ENCODE measurements around the gene SLC27A2. TPM values are rescaled to one million over a fixed set of nuclear protein-coding genes. Genes with fewer than 3 reads are reported as not detected.
A peak's percentile ranks its signal among the peaks of the same experiment; 100 is the strongest.

SLC27A2 gene
- total and polyA plus RNA-seq, 4 donors: 80.2 to 504 (median 216) TPM

DNA sequence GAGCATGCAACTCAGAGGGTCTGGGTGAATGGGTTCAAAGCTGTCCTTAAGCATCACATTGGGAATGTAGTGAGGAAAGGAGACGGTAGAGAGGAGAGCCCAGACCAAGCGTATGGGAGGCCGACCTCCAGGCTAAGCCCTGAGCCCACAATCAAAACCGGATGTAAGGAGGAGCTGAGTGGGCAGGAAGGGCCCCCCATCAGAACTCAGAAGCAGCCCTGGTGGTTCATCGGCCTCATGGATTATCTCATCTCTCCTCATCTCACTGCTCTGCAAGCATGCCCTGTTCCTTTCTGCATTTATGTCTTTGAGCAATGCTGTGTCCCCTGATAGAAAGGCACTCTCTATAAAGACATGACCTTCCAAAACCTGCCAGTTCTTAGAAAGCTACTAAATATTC is 77.3 kb downstream of the SLC27A2 start (continued):
- TF ChIP-seq, protein P1, sequence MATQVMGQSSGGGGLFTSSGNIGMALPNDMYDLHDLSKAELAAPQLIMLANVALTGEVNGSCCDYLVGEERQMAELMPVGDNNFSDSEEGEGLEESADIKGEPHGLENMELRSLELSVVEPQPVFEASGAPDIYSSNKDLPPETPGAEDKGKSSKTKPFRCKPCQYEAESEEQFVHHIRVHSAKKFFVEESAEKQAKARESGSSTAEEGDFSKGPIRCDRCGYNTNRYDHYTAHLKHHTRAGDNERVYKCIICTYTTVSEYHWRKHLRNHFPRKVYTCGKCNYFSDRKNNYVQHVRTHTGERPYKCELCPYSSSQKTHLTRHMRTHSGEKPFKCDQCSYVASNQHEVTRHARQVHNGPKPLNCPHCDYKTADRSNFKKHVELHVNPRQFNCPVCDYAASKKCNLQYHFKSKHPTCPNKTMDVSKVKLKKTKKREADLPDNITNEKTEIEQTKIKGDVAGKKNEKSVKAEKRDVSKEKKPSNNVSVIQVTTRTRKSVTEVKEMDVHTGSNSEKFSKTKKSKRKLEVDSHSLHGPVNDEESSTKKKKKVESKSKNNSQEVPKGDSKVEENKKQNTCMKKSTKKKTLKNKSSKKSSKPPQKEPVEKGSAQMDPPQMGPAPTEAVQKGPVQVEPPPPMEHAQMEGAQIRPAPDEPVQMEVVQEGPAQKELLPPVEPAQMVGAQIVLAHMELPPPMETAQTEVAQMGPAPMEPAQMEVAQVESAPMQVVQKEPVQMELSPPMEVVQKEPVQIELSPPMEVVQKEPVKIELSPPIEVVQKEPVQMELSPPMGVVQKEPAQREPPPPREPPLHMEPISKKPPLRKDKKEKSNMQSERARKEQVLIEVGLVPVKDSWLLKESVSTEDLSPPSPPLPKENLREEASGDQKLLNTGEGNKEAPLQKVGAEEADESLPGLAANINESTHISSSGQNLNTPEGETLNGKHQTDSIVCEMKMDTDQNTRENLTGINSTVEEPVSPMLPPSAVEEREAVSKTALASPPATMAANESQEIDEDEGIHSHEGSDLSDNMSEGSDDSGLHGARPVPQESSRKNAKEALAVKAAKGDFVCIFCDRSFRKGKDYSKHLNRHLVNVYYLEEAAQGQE (IDR thresholded peaks at IDR 0.05): no peak
- no peak for TF ChIP-seq JUND (IDR thresholded peaks at IDR 0.05)

DNA sequence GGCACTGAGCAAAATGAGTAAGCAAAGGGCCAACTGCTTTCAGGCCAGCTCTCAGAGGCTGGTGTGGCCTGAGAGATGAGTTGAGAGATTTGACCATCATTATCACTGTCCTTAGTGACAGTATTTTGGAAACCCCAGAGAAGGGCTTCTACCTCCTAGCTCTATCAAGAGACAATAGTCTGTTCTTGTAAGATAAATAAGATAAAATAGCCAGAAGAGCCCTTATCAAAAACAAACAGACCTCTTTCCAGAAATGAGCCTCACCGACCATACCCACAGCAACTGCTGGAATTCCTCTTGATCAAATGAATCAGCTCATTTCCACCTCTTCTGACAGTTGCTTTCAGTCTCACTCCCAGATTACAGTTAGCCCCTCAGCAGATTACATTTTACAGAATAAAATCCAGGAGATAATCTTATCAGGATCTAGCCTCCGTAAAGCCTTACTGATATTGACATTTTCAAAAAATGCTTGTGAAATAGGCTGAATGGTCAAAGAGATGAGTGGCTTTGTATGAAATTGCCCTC is 79.0 kb downstream of the SLC27A2 start:
- Histone ChIP-seq H3K36me3 (ENCODE audit: control insufficient read depth in 4 of 4, insufficient read depth in 3 of 4, low read depth in 1 of 4, low read length in 3 of 4) (no peaks in the 10 kb centered on the region), H3K4me3 (ENCODE audit: low read depth in 1 of 3, low read length in 3 of 3) (no peak overlapping the region), H3K9ac (ENCODE audit: low read depth in 1 of 2, low read length in 2 of 2) (no peak overlapping the region), H3K9me3 (ENCODE audit: control insufficient read depth in 4 of 4, low read length in 3 of 4) (no peaks in the 10 kb centered on the region), H3K4me1 (ENCODE audit: control insufficient read depth in 4 of 4, insufficient read depth in 4 of 4, low read length in 3 of 4) (no peaks in the 10 kb centered on the region), H3K27me3 (ENCODE audit: control insufficient read depth in 4 of 4, insufficient read depth in 4 of 4, low read length in 3 of 4) (no peaks in the 10 kb centered on the region), H3K27ac (ENCODE audit: low read depth in 1 of 2, low read length in 2 of 2) (no peak overlapping the region)
- TF ChIP-seq RXRA (IDR thresholded peaks at IDR 0.05) (peak in 1 of 2 donors; percentile 12), HNF4G (IDR thresholded peaks at IDR 0.05) (no peak), EGR1 (IDR thresholded peaks at IDR 0.05; ENCODE audit: low read depth in 2 of 2) (no peak), FOXA2 (IDR thresholded peaks at IDR 0.05) (no peak), GABPA (IDR thresholded peaks at IDR 0.05 in 1 of 2, conservative IDR thresholded peaks at IDR 0.05 in 1 of 2) (no peak)
- TF ChIP-seq, protein P2, sequence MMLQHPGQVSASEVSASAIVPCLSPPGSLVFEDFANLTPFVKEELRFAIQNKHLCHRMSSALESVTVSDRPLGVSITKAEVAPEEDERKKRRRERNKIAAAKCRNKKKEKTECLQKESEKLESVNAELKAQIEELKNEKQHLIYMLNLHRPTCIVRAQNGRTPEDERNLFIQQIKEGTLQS (IDR thresholded peaks at IDR 0.05): no peak
- TF ChIP-seq, protein P3, sequence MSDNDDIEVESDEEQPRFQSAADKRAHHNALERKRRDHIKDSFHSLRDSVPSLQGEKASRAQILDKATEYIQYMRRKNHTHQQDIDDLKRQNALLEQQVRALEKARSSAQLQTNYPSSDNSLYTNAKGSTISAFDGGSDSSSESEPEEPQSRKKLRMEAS (IDR thresholded peaks at IDR 0.05): no peak
- WGBS: 28% methylated on average over 2 of the region's 2 CpGs
- no peak for DNase-seq (ENCODE audit: low spot score)

DNA sequence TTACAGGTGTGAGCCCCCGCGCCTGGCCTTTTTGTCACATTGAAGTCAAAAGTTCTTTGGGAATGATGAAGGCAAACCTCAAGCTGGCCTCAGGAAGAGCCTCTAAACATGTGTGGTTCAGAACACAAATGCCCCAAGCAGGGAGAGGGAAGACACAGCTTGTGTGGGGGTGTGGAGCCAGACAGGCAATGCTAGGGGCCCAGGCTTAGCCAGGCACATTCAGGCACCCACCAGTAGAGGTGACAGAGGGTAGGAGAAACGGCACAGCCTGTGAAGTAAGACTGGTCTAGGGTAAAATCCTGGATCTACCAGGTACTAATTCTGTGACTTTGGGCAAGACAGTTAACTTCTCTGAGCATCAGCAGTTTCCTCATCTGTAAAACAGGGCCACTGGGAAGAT is 80.0 kb downstream of the SLC27A2 start:
- TF ChIP-seq, protein P3 (IDR thresholded peaks at IDR 0.05): no peak
- TF ChIP-seq, protein P1 (IDR thresholded peaks at IDR 0.05): no peak
- no peak for TF ChIP-seq RXRA (IDR thresholded peaks at IDR 0.05)
- TF ChIP-seq HNF4A (conservative IDR thresholded peaks at IDR 0.05): no peak
- no peak overlapping the region for H3K4me3 ChIP-seq (ENCODE audit: low read depth in 1 of 3, low read length in 3 of 3)
- 93% methylated on average over 3 of the region's 3 CpGs for WGBS
- no peak for DNase-seq (ENCODE audit: low spot score)
- H3K36me3 ChIP-seq (ENCODE audit: control insufficient read depth in 4 of 4, insufficient read depth in 3 of 4, low read depth in 1 of 4, low read length in 3 of 4): no peaks in the 10 kb centered on the region
- no peaks in the 10 kb centered on the region for H3K4me1 ChIP-seq (ENCODE audit: control insufficient read depth in 4 of 4, insufficient read depth in 4 of 4, low read length in 3 of 4)
- no peaks in the 10 kb centered on the region for H3K27me3 ChIP-seq (ENCODE audit: control insufficient read depth in 4 of 4, insufficient read depth in 4 of 4, low read length in 3 of 4)
- H3K9me3 ChIP-seq (ENCODE audit: control insufficient read depth in 4 of 4, low read length in 3 of 4): no peaks in the 10 kb centered on the region
- no peak overlapping the region for H3K9ac ChIP-seq (ENCODE audit: low read depth in 1 of 2, low read length in 2 of 2)
- no peak overlapping the region for H3K27ac ChIP-seq (ENCODE audit: low read depth in 1 of 2, low read length in 2 of 2)
